SU-DHL-6 (cell line): ENCODE results near the gene TMEM38B.

Source experiments
- EZH2phosphoT487 ChIP-seq: fragments of 200-600 bp; sonication (generic), shearing (Covaris generic); conservative IDR thresholded peaks from 2 replicates; pipeline ENCODE4 v1.6.1; 2018; ENCODE audit warnings: mild to moderate bottlenecking, antibody characterized with exemption, low read length, moderate library complexity, mixed read lengths
- TF ChIP-seq, protein P1 (sequence below): fragments of 200-600 bp; sonication (generic); IDR thresholded peaks from one replicate; pipeline ENCODE4 v1.5.1; 2017; ENCODE audit warnings: antibody characterized with exemption, mild to moderate bottlenecking, low read length, moderate library complexity; ENCODE audit not compliant: insufficient read depth, poor library complexity, severe bottlenecking

DNA sequence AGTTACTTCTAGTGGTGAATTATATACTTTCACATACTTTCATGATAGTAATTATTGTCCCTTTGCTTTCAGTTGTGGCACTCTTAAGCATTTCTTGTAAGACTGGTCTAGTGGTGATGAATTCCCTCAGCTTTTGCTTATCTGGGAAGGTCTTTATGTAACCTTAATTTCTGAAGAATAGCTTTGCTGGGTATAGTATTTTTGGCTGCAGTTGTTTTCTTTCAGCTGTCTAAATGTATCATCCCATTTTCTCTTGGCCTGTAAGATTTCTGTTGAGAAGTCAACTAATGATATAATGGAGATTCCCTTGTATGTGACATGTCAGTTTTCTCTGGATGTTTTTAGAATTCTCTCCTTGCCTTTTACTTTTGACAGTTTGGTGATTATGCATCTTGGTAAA is 41.0 kb downstream of the TMEM38B start:
- TF ChIP-seq, protein P1, sequence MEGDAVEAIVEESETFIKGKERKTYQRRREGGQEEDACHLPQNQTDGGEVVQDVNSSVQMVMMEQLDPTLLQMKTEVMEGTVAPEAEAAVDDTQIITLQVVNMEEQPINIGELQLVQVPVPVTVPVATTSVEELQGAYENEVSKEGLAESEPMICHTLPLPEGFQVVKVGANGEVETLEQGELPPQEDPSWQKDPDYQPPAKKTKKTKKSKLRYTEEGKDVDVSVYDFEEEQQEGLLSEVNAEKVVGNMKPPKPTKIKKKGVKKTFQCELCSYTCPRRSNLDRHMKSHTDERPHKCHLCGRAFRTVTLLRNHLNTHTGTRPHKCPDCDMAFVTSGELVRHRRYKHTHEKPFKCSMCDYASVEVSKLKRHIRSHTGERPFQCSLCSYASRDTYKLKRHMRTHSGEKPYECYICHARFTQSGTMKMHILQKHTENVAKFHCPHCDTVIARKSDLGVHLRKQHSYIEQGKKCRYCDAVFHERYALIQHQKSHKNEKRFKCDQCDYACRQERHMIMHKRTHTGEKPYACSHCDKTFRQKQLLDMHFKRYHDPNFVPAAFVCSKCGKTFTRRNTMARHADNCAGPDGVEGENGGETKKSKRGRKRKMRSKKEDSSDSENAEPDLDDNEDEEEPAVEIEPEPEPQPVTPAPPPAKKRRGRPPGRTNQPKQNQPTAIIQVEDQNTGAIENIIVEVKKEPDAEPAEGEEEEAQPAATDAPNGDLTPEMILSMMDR: no peak
- TF ChIP-seq EZH2phosphoT487: no peak
